ENCODE data around the gene RIOK3.

RIOK3 gene

GRCh38 chr18:23526501-23527063 is 73.5 kb downstream of the RIOK3 start:
- no peak for TF ChIP-seq MYC (IDR thresholded peaks at IDR 0.05; ENCODE audit: low read depth, low read length)
- no peak for TF ChIP-seq CTCF (IDR thresholded peaks at IDR 0.05; ENCODE audit: low read depth, low read length)
- TF ChIP-seq MAX (IDR thresholded peaks at IDR 0.05; ENCODE audit: low read depth, low read length), result no peak
- TF ChIP-seq POLR2A (IDR thresholded peaks at IDR 0.05; ENCODE audit: extremely low read depth, insufficient read length), result no peak
- no peak overlapping the region for H3K4me3 ChIP-seq (ENCODE audit: low read depth, low read length)
- DNase-seq (ENCODE audit: low read depth), result no peak

GRCh38 chr18:23528580-23529472 is 75.7 kb downstream of the RIOK3 start:
- TF ChIP-seq CTCF (IDR thresholded peaks at IDR 0.05; ENCODE audit: low read depth, low read length) (no peak), MAX (IDR thresholded peaks at IDR 0.05; ENCODE audit: low read depth, low read length) (no peak), MYC (IDR thresholded peaks at IDR 0.05; ENCODE audit: low read depth, low read length) (no peak), POLR2A (IDR thresholded peaks at IDR 0.05; ENCODE audit: extremely low read depth, insufficient read length) (no peak)
- H3K4me3 ChIP-seq (ENCODE audit: low read depth, low read length), result no peak overlapping the region
- peak; percentile 48 for DNase-seq (ENCODE audit: low read depth)

- peak; percentile 19 for DNase-seq (ENCODE audit: low read depth)
- TF ChIP-seq MYC (IDR thresholded peaks at IDR 0.05; ENCODE audit: low read depth, low read length) (no peak), MAX (IDR thresholded peaks at IDR 0.05; ENCODE audit: low read depth, low read length) (no peak), POLR2A (IDR thresholded peaks at IDR 0.05; ENCODE audit: extremely low read depth, insufficient read length) (no peak), CTCF (IDR thresholded peaks at IDR 0.05; ENCODE audit: low read depth, low read length) (no peak)
- no peak overlapping the region for H3K4me3 ChIP-seq (ENCODE audit: low read depth, low read length)
Observed at GRCh38 chr18:23529604-23530003, 76.5 kb downstream of the RIOK3 start.

- no peak for DNase-seq (ENCODE audit: low read depth)
- no peak overlapping the region for H3K4me3 ChIP-seq (ENCODE audit: low read depth, low read length)
- TF ChIP-seq MAX (IDR thresholded peaks at IDR 0.05; ENCODE audit: low read depth, low read length) (no peak), CTCF (IDR thresholded peaks at IDR 0.05; ENCODE audit: low read depth, low read length) (no peak), MYC (IDR thresholded peaks at IDR 0.05; ENCODE audit: low read depth, low read length) (no peak), POLR2A (IDR thresholded peaks at IDR 0.05; ENCODE audit: extremely low read depth, insufficient read length) (no peak)
Observed at GRCh38 chr18:23530195-23530594, 77.1 kb downstream of the RIOK3 start.

GRCh38 chr18:23531912-23532311 is 78.8 kb downstream of the RIOK3 start:
- no peak for DNase-seq (ENCODE audit: low read depth)
- no peak overlapping the region for H3K4me3 ChIP-seq (ENCODE audit: low read depth, low read length)
- TF ChIP-seq MYC (IDR thresholded peaks at IDR 0.05; ENCODE audit: low read depth, low read length) (no peak), POLR2A (IDR thresholded peaks at IDR 0.05; ENCODE audit: extremely low read depth, insufficient read length) (no peak), CTCF (IDR thresholded peaks at IDR 0.05; ENCODE audit: low read depth, low read length) (no peak), MAX (IDR thresholded peaks at IDR 0.05; ENCODE audit: low read depth, low read length) (no peak)
